Spleen (tissue), 7 donors: ENCODE results near the gene CDCA8.

Experiments used
- CTCF ChIP-seq, 11 experiments: fragments of 200-600 bp in 7 of 11; fragments of 450-650 bp in 4 of 11; sonication (generic) in 4 of 11; IDR thresholded peaks in 8 of 11; conservative IDR thresholded peaks in 3 of 11; 1 replicate in 7 of 11; 2 replicates in 4 of 11; pipeline versions ENCODE4 v1.4.0 to v1.8.0; 2016 to 2021; ENCODE audit warnings: antibody characterized with exemption in 11 of 11, inconsistent platforms in 4 of 11, mild to moderate bottlenecking in 1 of 11
- POLR2A ChIP-seq, 3 donors: fragments of 450-650 bp; IDR thresholded peaks; one replicate each; pipeline ENCODE4 v1.5.1; 2017; ENCODE audit warnings: antibody characterized with exemption in 3 of 3, mild to moderate bottlenecking in 1 of 3
- POLR2AphosphoS5 ChIP-seq, 3 donors: sonication (generic); formaldehyde crosslinking; IDR thresholded peaks; one replicate each; pipeline ENCODE4 v1.5.1; 2017; ENCODE audit warnings: antibody characterized with exemption in 3 of 3
- donor health status: DM: no; HTN: no; CAD: no; lungs with moderate emphysema.
- donor health status: DM: no; HTN: no; CAD: no.
- donor health status: DM: no; HTN: no; CAD: no.

DNA sequence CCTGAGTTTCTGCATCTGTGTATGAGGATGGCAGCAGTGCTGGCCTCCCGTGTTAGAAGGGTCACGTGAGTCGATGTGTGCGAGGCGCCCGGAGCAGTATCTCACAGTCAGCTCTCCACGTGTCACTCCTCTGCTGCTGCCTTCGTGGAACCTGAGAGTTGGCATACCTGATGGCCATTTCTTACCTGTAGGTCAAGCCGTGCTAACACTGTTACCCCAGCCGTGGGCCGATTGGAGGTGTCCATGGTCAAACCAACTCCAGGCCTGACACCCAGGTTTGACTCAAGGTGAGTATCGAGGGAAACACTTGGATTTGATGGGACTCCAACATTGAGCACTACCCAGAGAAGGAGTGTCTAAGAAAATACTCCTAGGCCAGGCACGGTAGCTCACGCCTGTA, 10.7 kb downstream of the CDCA8 start:
- TF ChIP-seq CTCF (IDR thresholded peaks at IDR 0.05 in 8 of 11, conservative IDR thresholded peaks at IDR 0.05 in 3 of 11) (no peak), POLR2A (IDR thresholded peaks at IDR 0.05) (no peak), POLR2AphosphoS5 (IDR thresholded peaks at IDR 0.05) (no peak)
